ENCODE results near the gene CD248.
"Not testable (repeated sequence)": the region's sequence is repeated elsewhere in the genome, so short reads cannot be mapped to it uniquely, and the experiment has no call there.

The CD248 gene

GRCh38 chr11:66312549-66313320 lies 4.1 kb downstream of the CD248 start:
- TF ChIP-seq CTCF (IDR thresholded peaks at IDR 0.05; ENCODE audit: control insufficient read depth, insufficient read depth, low read depth, low read length, missing control alignments) = no peak
- DNase-seq (ENCODE audit: low read depth) = peak; percentile 98
- peak overlapping the region; percentile 74 for H3K4me3 ChIP-seq (ENCODE audit: control insufficient read depth, low read depth, low read length)

GRCh38 chr11:66311965-66312548 lies 4.8 kb downstream of the CD248 start:
- TF ChIP-seq CTCF (IDR thresholded peaks at IDR 0.05; ENCODE audit: control insufficient read depth, insufficient read depth, low read depth, low read length, missing control alignments) = peak; percentile 94
- H3K4me3 ChIP-seq (ENCODE audit: control insufficient read depth, low read depth, low read length) = peak overlapping the region; percentile 68
- no peak for DNase-seq (ENCODE audit: low read depth)

- no peak for TF ChIP-seq CTCF (IDR thresholded peaks at IDR 0.05; ENCODE audit: control insufficient read depth, insufficient read depth, low read depth, low read length, missing control alignments)
- peak overlapping the region; percentile 68 for H3K4me3 ChIP-seq (ENCODE audit: control insufficient read depth, low read depth, low read length)
- no peak for DNase-seq (ENCODE audit: low read depth)
Measured at GRCh38 chr11:66311470-66311964, 5.3 kb downstream of the CD248 start.

GRCh38 chr11:66310803-66311440 lies 5.9 kb downstream of the CD248 start:
- H3K4me3 ChIP-seq (ENCODE audit: control insufficient read depth, low read depth, low read length); DNase-seq (ENCODE audit: low read depth): not testable (repeated sequence)

- no peak for DNase-seq (ENCODE audit: low read depth)
- H3K4me3 ChIP-seq (ENCODE audit: control insufficient read depth, low read depth, low read length) = no peak overlapping the region
- no peak for TF ChIP-seq CTCF (IDR thresholded peaks at IDR 0.05; ENCODE audit: control insufficient read depth, insufficient read depth, low read depth, low read length, missing control alignments)
Measured at GRCh38 chr11:66310324-66310723, 6.5 kb downstream of the CD248 start.

- H3K4me3 ChIP-seq (ENCODE audit: control insufficient read depth, low read depth, low read length) = no peak overlapping the region
- TF ChIP-seq CTCF (IDR thresholded peaks at IDR 0.05; ENCODE audit: control insufficient read depth, insufficient read depth, low read depth, low read length, missing control alignments) = no peak
- DNase-seq (ENCODE audit: low read depth) = no peak
Measured at GRCh38 chr11:66309475-66309874, 7.4 kb downstream of the CD248 start.

GRCh38 chr11:66302656-66303055 lies 14.2 kb downstream of the CD248 start:
- TF ChIP-seq CTCF (IDR thresholded peaks at IDR 0.05; ENCODE audit: control insufficient read depth, insufficient read depth, low read depth, low read length, missing control alignments) = no peak
- H3K4me3 ChIP-seq (ENCODE audit: control insufficient read depth, low read depth, low read length) = no peak overlapping the region
- no peak for DNase-seq (ENCODE audit: low read depth)

All from AG09309 (cell line).